Sigmoid colon (tissue), 4 donors: ENCODE results near the gene GBA2.

Experiments
- CTCF ChIP-seq, 4 experiments: fragments of 450-650 bp in 3 of 4; fragments of 200-600 bp in 1 of 4; IDR thresholded peaks; one replicate each; pipeline ENCODE4 v1.5.1; 2016 to 2019; ENCODE audit warnings: antibody characterized with exemption in 4 of 4, mild to moderate bottlenecking in 3 of 4, moderate library complexity in 2 of 4
- EP300 ChIP-seq, 4 donors: sonication (generic); formaldehyde crosslinking; IDR thresholded peaks; one replicate each; pipeline ENCODE4 v1.6.1; 2017; ENCODE audit warnings: antibody characterized with exemption in 4 of 4
- POLR2A ChIP-seq, 2 donors: fragments of 450-650 bp; IDR thresholded peaks; one replicate each; pipeline ENCODE4 v1.6.1; 2016; ENCODE audit warnings: antibody characterized with exemption in 2 of 2, mild to moderate bottlenecking in 2 of 2, moderate library complexity in 2 of 2

- no peak for TF ChIP-seq CTCF (IDR thresholded peaks at IDR 0.05)
- peak; percentile 34 to 62 for TF ChIP-seq POLR2A (IDR thresholded peaks at IDR 0.05)
- TF ChIP-seq EP300 (IDR thresholded peaks at IDR 0.05): no peak
Measured at GRCh38 chr9:35748858-35749514, at the start of gene GBA2, which contains the start of gene RGP1.
